B cell (primary cell): Measurements from ENCODE around the gene HDAC1. TPM values are rescaled to one million over a fixed set of nuclear protein-coding genes. Genes with fewer than 3 reads are reported as not detected.

Experiments
- ATAC-seq: fragments of 200-7000 bp; cut with Tn5 transposase; one replicate; pipeline ENCODE4 v1.10.0; 2021; ENCODE audit warnings: low read depth, mild to moderate bottlenecking, moderate number of reproducible peaks, moderate library complexity
- CTCF ChIA-PET: fragments of 350-600 bp; sonication (Branson Sonifier 250); formaldehyde crosslinking; loops from one replicate; lab custom pipeline; 2021; ENCODE audit warnings: antibody characterized with exemption, inconsistent platforms; lab: Charles Lee
- POLR2A ChIA-PET: fragments of 350-600 bp; sonication (Branson Sonifier 250); formaldehyde crosslinking; loops from one replicate; lab custom pipeline; 2021; ENCODE audit warnings: antibody characterized with exemption; lab: Charles Lee
- DNase-seq: peaks from one replicate; pipeline ENCODE4 v3.0.0; 2013
- H2AFZ ChIP-seq: 2 replicates; pipeline ENCODE4 v1.6.1; 2012; ENCODE audit warnings: mild to moderate bottlenecking, low read depth, low read length; ENCODE audit not compliant: insufficient read depth, poor library complexity, severe bottlenecking
- H3K27ac ChIP-seq, 2 donors: 1 replicate in 1 of 2; 2 replicates in 1 of 2; pipeline ENCODE4 v1.5.1; 2012 to 2013; ENCODE audit warnings: low read length in 2 of 2, mild to moderate bottlenecking in 2 of 2, moderate library complexity in 1 of 2
- H3K27me3 ChIP-seq, 4 experiments: fragments of 200-600 bp in 1 of 4; sonication (generic) in 1 of 4; replicated peaks in 1 of 4; 1 replicate in 2 of 4; 2 replicates in 2 of 4; pipeline versions ENCODE4 v1.6.1 to v1.7.0; 2013 to 2016; ENCODE audit warnings: low read length in 3 of 4, mild to moderate bottlenecking in 2 of 4, mixed read lengths in 1 of 4, moderate library complexity in 1 of 4; ENCODE audit not compliant: insufficient read depth in 4 of 4, control insufficient read depth in 3 of 4; ENCODE audit errors: control extremely low read depth in 1 of 4
- H3K36me3 ChIP-seq, 2 experiments: replicated peaks in 1 of 2; 1 replicate in 1 of 2; 2 replicates in 1 of 2; pipeline versions ENCODE4 v1.6.1 to v1.7.1; 2013; ENCODE audit warnings: low read length in 1 of 2; ENCODE audit not compliant: insufficient read depth in 2 of 2, control insufficient read depth in 1 of 2; ENCODE audit errors: control extremely low read depth in 1 of 2, extremely low read depth in 1 of 2
- H3K4me1 ChIP-seq, 2 donors: fragments of 200-600 bp in 1 of 2; sonication (generic) in 1 of 2; 1 replicate in 1 of 2; 2 replicates in 1 of 2; pipeline versions ENCODE4 v1.5.1 to v1.6.1; 2013 to 2017; ENCODE audit warnings: low read length in 2 of 2; ENCODE audit not compliant: control insufficient read depth in 2 of 2, insufficient read depth in 2 of 2
- H3K4me2 ChIP-seq: replicated peaks from 2 replicates; pipeline ENCODE3; 2012; ENCODE audit warnings: mild to moderate bottlenecking, low read depth, low read length; ENCODE audit not compliant: poor library complexity, severe bottlenecking
- H3K4me3 ChIP-seq, 5 experiments: fragments of 200-600 bp in 1 of 5; sonication (generic) in 1 of 5; 1 replicate in 3 of 5; 2 replicates in 2 of 5; pipeline versions ENCODE4 v1.5.1 to v1.7.0; 2011 to 2016; ENCODE audit warnings: low read length in 4 of 5, mild to moderate bottlenecking in 4 of 5, low read depth in 2 of 5, control low read depth in 1 of 5, moderate library complexity in 1 of 5; ENCODE audit not compliant: insufficient read depth in 1 of 5; ENCODE audit errors: control extremely low read depth in 1 of 5, extremely low read depth in 1 of 5
- H3K79me2 ChIP-seq: fragments of 200-600 bp; sonication (generic); one replicate; pipeline ENCODE4 v1.6.0; 2016; ENCODE audit warnings: low read length; ENCODE audit not compliant: control insufficient read depth, insufficient read depth
- H3K9ac ChIP-seq: fragments of 200-600 bp; sonication (generic); 2 replicates; pipeline ENCODE4 v1.6.1; 2017; ENCODE audit warnings: mild to moderate bottlenecking, low read length, moderate library complexity
- H3K9me3 ChIP-seq, 3 donors: one replicate each; pipeline versions ENCODE4 v1.6.1 to v1.7.1; 2013; ENCODE audit warnings: low read length in 2 of 3; ENCODE audit not compliant: control insufficient read depth in 2 of 3, insufficient read depth in 1 of 3; ENCODE audit errors: control extremely low read depth in 1 of 3
- H4K20me1 ChIP-seq: 2 replicates; pipeline ENCODE4 v1.6.0; 2012; ENCODE audit warnings: mild to moderate bottlenecking, low read length; ENCODE audit not compliant: insufficient read depth, control insufficient read depth, poor library complexity, severe bottlenecking
- H3K27ac Mint-ChIP-seq: one replicate; pipeline ENCODE4 v1.8.0; 2021; ENCODE audit warnings: mixed read lengths
- H3K27me3 Mint-ChIP-seq: one replicate; pipeline ENCODE4 v1.8.0; 2021; ENCODE audit warnings: mixed read lengths
- H3K4me1 Mint-ChIP-seq: one replicate; pipeline ENCODE4 v1.8.0; 2021; ENCODE audit warnings: mixed read lengths
- H3K4me3 Mint-ChIP-seq: one replicate; pipeline ENCODE4 v1.8.0; 2021; ENCODE audit warnings: mixed read lengths
- H3K9me3 Mint-ChIP-seq: one replicate; pipeline ENCODE4 v1.8.0; 2022; ENCODE audit warnings: mixed read lengths; ENCODE audit not compliant: insufficient read depth
- CTCF ChIP-seq: fragments of 200-600 bp; IDR thresholded peaks from one replicate; pipeline ENCODE4 v1.8.0; 2022; ENCODE audit warnings: antibody characterized with exemption, mild to moderate bottlenecking
- EZH2 ChIP-seq: IDR thresholded peaks from 2 replicates; pipeline ENCODE4 v1.6.1; 2012; ENCODE audit warnings: borderline replicate concordance, low read depth, mild to moderate bottlenecking, moderate library complexity, low read length; ENCODE audit not compliant: insufficient read depth, poor library complexity, severe bottlenecking
- WGBS: methylation state at CpG from one replicate; pipeline ENCODE4 v1.1.5; 2013; ENCODE audit warnings: missing lambda C conversion rate; ENCODE audit not compliant: insufficient coverage; 5-methylcytosine and 5-hydroxymethylcytosine counted together
- intact Hi-C: fragments of 100-400 bp; cut with micrococcal nuclease; formaldehyde crosslinking; loops from one replicate; pipeline ENCODE4 v1.10.0; 2022
- polyA plus RNA-seq: library from polyadenylated mRNA; depleted of rRNA; stranded (reverse); fragments of >200 nt; gene quantifications from 2 replicates; pipeline ENCODE4 v1.2.3, GENCODE V29; 2012
- total RNA-seq, 2 donors: library from RNA; stranded (reverse); fragments of 120-200 nt in 1 of 2; gene quantifications; 1 replicate in 1 of 2; 2 replicates in 1 of 2; pipeline versions ENCODE4 v1.2.3 to v1.2.4, GENCODE V29; 2013 to 2022

The HDAC1 gene
- total and polyA plus RNA-seq, 2 donors (not counting 1 experiment from before 2014, with no cell fraction given), result 184 to 205 TPM

DNA sequence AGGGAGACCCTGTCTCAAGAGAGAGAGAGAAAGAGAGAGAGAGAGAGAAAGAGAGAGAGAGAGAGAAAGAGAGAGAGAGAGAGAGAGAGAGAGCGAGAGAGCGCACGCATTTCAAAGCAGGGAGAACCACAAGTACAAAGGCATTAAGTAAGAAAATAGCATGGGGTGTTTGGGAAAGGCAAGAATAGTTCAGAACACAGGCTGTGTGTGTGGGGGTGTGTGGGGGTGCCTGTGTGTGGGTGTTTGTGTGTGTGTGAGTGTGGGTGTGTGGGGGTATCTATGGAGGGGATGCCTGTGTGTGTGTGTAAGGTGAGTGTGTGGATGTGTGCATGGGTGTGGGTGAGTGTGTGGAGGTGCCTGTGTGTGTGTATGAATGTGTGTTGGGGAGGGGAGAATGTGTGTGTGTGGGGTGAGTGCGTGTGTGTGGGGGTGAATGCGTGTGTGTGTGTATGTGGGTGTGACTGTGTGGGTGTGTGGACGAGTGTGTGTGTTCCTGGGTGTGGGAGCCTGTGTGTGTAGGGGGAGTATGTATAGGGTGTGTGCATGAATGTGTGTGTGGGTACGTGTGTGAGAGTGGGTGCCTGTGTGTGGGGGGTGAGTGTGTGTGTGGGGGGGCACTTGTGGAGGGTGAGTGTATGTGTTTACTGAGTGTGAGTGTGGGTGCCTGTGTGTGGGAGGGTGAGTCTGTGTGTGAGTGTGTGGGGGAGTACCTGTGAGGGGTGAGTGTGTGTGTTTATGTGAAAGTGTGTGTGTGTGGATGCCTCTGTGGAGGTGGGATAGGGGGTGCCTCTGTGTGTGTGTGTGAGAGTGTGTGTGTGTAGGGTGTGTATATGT is 19.1 kb upstream of the HDAC1 start:
- Histone ChIP-seq H3K4me2 (peak overlapping the region; percentile 65), H3K27ac (peak overlapping the region in 1 of 2 donors; percentile 63), H3K9ac (no peak overlapping the region), H3K27me3 (no peaks in the 10 kb centered on the region), H3K36me3 (peaks cover 0 to 7% of the 10 kb centered on the region in 2 experiments), H3K4me3 (no peak overlapping the region), H2AFZ (peak overlapping the region; percentile 67), H4K20me1 (no peaks in the 10 kb centered on the region), H3K9me3 (no peaks in the 10 kb centered on the region), H3K79me2 (peaks cover 44% of the 10 kb centered on the region), H3K4me1 (peaks cover 20 to 26% of the 10 kb centered on the region in 2 donors)
- ChIA-PET CTCF (interaction anchor here (0.8 kb wide), 1 partner anchor 14 kb away, joined by 3 read pairs; no protein-coding TSS in a partner anchor), POLR2A (no interaction called here)
- 74% methylated on average over 7 of the region's 7 CpGs for WGBS
- DNase-seq (no peak), ATAC-seq (no peak)
- TF ChIP-seq CTCF, result no peak
- no peak for TF ChIP-seq EZH2
- Mint-ChIP-seq H3K27ac (peak overlapping the region; percentile 86), H3K9me3 (no peaks in the 10 kb centered on the region), H3K4me3 (no peak overlapping the region), H3K27me3 (no peaks in the 10 kb centered on the region), H3K4me1 (peaks cover 27% of the 10 kb centered on the region)
- intact Hi-C loops, result no loop called here
